ENCODE measurements around the gene PIK3R5. TPM values are rescaled to one million over a fixed set of nuclear protein-coding genes. Genes with fewer than 3 reads are reported as not detected.

Gene PIK3R5
- polyA plus RNA-seq, 3 donors, result 32.1 to 127 (median 47.5) TPM

DNA sequence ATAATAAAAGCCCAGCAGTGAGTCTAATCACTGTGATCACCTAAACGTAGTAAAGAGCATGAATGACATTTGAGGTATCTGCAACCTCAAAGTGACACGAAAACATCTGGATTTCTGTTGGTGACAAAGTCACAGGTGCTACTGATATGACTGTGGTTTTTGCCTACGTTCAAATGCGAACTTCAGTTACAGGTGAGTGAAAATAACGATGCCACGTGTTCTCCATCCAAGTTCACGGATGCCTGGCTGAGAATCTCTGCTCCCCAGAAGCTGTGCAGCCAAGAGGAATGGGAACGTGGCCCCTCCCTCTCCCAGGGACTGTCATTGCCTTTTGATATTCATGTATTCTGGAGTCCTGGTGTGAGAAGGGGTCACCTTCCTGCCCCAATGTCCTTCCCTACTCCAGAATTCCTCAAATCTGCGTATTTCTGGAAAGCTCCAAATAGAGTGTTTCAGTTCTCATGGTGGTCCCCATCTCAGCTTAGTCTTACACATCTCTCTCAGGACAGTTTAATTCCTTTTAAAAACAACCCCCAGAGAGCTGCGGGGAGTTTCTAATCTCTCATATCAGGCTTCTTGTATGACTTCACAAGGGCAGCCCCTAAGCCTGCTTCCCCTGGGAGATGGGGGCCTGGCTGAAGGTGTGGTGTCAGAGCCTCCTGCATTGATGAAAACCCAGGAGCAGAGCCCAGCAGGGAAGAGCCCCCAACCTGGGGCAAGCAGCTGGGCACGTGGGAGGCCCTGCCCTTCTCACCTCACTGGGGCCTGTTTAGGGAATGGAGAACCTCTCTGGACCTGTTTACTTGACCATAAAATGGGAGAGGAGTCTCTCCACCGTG, 25.8 kb downstream of the PIK3R5 start:
- intact Hi-C loops (cut with micrococcal nuclease), result no loop called here

DNA sequence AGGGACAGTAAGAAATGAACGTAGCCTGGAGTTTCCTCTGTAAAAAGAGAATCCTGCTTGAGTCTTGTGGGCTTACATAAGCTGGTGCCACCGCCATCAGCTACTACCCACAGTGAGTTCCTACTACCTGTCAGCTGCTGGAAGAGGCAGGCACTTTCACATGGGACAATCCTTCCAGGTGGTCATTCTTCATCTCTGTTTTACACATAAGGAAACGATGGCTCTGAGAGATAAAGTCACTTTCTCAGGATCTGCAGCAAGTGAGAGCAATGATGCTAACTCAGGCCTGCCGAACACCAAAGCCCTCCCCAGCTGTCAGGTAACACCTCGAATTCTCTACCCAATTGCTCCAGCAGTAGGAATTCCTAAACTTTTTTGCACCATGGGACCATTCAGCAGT, 26.6 kb downstream of the PIK3R5 start:
- TF ChIP-seq, protein P1, sequence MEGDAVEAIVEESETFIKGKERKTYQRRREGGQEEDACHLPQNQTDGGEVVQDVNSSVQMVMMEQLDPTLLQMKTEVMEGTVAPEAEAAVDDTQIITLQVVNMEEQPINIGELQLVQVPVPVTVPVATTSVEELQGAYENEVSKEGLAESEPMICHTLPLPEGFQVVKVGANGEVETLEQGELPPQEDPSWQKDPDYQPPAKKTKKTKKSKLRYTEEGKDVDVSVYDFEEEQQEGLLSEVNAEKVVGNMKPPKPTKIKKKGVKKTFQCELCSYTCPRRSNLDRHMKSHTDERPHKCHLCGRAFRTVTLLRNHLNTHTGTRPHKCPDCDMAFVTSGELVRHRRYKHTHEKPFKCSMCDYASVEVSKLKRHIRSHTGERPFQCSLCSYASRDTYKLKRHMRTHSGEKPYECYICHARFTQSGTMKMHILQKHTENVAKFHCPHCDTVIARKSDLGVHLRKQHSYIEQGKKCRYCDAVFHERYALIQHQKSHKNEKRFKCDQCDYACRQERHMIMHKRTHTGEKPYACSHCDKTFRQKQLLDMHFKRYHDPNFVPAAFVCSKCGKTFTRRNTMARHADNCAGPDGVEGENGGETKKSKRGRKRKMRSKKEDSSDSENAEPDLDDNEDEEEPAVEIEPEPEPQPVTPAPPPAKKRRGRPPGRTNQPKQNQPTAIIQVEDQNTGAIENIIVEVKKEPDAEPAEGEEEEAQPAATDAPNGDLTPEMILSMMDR (IDR thresholded peaks at IDR 0.05), result no peak
- Histone ChIP-seq H2AFZ (ENCODE audit: insufficient read depth, low read depth, low read length, poor library complexity, severe bottlenecking) (no peak overlapping the region), H3K9me3 (replicated peaks in 1 of 2; ENCODE audit: control insufficient read depth in 1 of 2, insufficient read depth in 1 of 2, low read length in 2 of 2) (no peaks in the 10 kb centered on the region), H3K4me1 (ENCODE audit: control insufficient read depth in 1 of 2, insufficient read depth in 2 of 2, low read length in 2 of 2) (peaks cover 41 to 42% of the 10 kb centered on the region in 2 donors), H3K27me3 (ENCODE audit: control insufficient read depth in 2 of 2, insufficient read depth in 2 of 2, low read length in 2 of 2) (no peaks in the 10 kb centered on the region), H3K4me3 (replicated peaks in 1 of 3; ENCODE audit: low read depth in 2 of 3, low read length in 3 of 3) (no peak overlapping the region), H3K36me3 (replicated peaks in 1 of 2; ENCODE audit: control insufficient read depth in 1 of 2, insufficient read depth in 2 of 2, low read length in 2 of 2) (peaks cover 12 to 53% of the 10 kb centered on the region in 2 donors), H3K4me2 (replicated peaks; ENCODE audit: extremely low read depth, low read length, poor library complexity, severe bottlenecking) (no peak overlapping the region), H3K9ac (ENCODE audit: insufficient read depth, low read length, poor library complexity, severe bottlenecking) (no peak overlapping the region), H3K79me2 (ENCODE audit: insufficient read depth, low read length) (peaks cover 94% of the 10 kb centered on the region), H3K27ac (ENCODE audit: low read depth in 1 of 2, low read length in 2 of 2) (peak overlapping the region in 1 of 2 donors; percentile 30), H4K20me1 (ENCODE audit: insufficient read depth, low read length) (peaks cover 51% of the 10 kb centered on the region)
- 98% methylated on average over 4 of the region's 5 CpGs for WGBS (ENCODE audit: insufficient coverage)
- Mint-ChIP-seq H3K27ac (peak overlapping the region in 4 of 7 donors; percentile 58 to 91 (median 76)), H3K4me1 (peaks cover 60% of the 10 kb centered on the region), H3K9me3 (peaks cover 0 to 4% (median 0%) of the 10 kb centered on the region in 7 donors), H3K36me3 (peaks cover 70 to 75% of the 10 kb centered on the region in 2 donors), H3K4me3 (no peak overlapping the region), H3K27me3 (ENCODE audit: low read depth in 3 of 3) (peaks cover 0 to 2% (median 0%) of the 10 kb centered on the region in 3 donors)
- no peak for DNase-seq
- intact Hi-C loops (cut with micrococcal nuclease), result no loop called here

More for the DNA sequence above, 25.8 kb downstream of the PIK3R5 start:
- no peak overlapping the region for H3K4me2 ChIP-seq (replicated peaks; ENCODE audit: extremely low read depth, low read length, poor library complexity, severe bottlenecking)
- Mint-ChIP-seq H3K4me3 (no peak overlapping the region), H3K4me1 (peaks cover 61% of the 10 kb centered on the region), H3K9me3 (peaks cover 0 to 4% (median 1%) of the 10 kb centered on the region in 7 donors), H3K36me3 (peaks cover 76 to 80% of the 10 kb centered on the region in 2 donors), H3K27ac (peak overlapping the region in 6 of 7 donors; percentile 61 to 91 (median 78)), H3K27me3 (ENCODE audit: low read depth in 3 of 3) (peaks cover 0 to 2% (median 0%) of the 10 kb centered on the region in 3 donors)
- TF ChIP-seq, protein P1 (IDR thresholded peaks at IDR 0.05), result no peak
- peaks cover 12 to 60% of the 10 kb centered on the region in 2 donors for H3K36me3 ChIP-seq (replicated peaks in 1 of 2; ENCODE audit: control insufficient read depth in 1 of 2, insufficient read depth in 2 of 2, low read length in 2 of 2)
- H3K4me3 ChIP-seq (replicated peaks in 1 of 3; ENCODE audit: low read depth in 2 of 3, low read length in 3 of 3), result no peak overlapping the region
- no peaks in the 10 kb centered on the region for H3K9me3 ChIP-seq (replicated peaks in 1 of 2; ENCODE audit: control insufficient read depth in 1 of 2, insufficient read depth in 1 of 2, low read length in 2 of 2)
- H2AFZ ChIP-seq (ENCODE audit: insufficient read depth, low read depth, low read length, poor library complexity, severe bottlenecking), result no peak overlapping the region
- peak overlapping the region in 1 of 2 donors; percentile 46 for H3K27ac ChIP-seq (ENCODE audit: low read depth in 1 of 2, low read length in 2 of 2)
- H3K4me1 ChIP-seq (ENCODE audit: control insufficient read depth in 1 of 2, insufficient read depth in 2 of 2, low read length in 2 of 2), result peaks cover 42 to 43% of the 10 kb centered on the region in 2 donors
- H3K79me2 ChIP-seq (ENCODE audit: insufficient read depth, low read length), result peaks cover 94% of the 10 kb centered on the region
- H3K27me3 ChIP-seq (ENCODE audit: control insufficient read depth in 2 of 2, insufficient read depth in 2 of 2, low read length in 2 of 2), result no peaks in the 10 kb centered on the region
- H4K20me1 ChIP-seq (ENCODE audit: insufficient read depth, low read length), result peaks cover 59% of the 10 kb centered on the region
- no peak overlapping the region for H3K9ac ChIP-seq (ENCODE audit: insufficient read depth, low read length, poor library complexity, severe bottlenecking)
- WGBS (ENCODE audit: insufficient coverage), result no CpG with 5 or more reads among the region's 12 CpGs
- DNase-seq, result no peak
